Right hindlimb (tissue), 1 donor: ENCODE results near the gene PPP2R5C.
A peak's percentile ranks its signal among the peaks of the same experiment; 100 is the strongest.
"Not testable (repeated sequence)": the region's sequence is repeated elsewhere in the genome, so short reads cannot be mapped to it uniquely, and the experiment has no call there.

Source experiments
- DNase-seq: peaks from one replicate; pipeline ENCODE4 v3.0.0-alpha.2; 2018

Gene PPP2R5C

GRCh38 chr14:101957406-101958234 lies 196.1 kb downstream of the PPP2R5C start:
- no peak for DNase-seq

GRCh38 chr14:101958418-101959180 lies 197.1 kb downstream of the PPP2R5C start:
- DNase-seq: no peak

- no peak for DNase-seq
Observed at GRCh38 chr14:101959277-101959676, 197.8 kb downstream of the PPP2R5C start.

GRCh38 chr14:101960225-101960624 lies 198.7 kb downstream of the PPP2R5C start:
- DNase-seq: no peak

GRCh38 chr14:101961011-101961721 lies 199.7 kb downstream of the PPP2R5C start:
- peak; percentile 80 for DNase-seq

GRCh38 chr14:101961746-101962502 lies 200.4 kb downstream of the PPP2R5C start:
- DNase-seq: no peak

GRCh38 chr14:101962503-101962874 lies 201.0 kb downstream of the PPP2R5C start:
- no peak for DNase-seq

- DNase-seq: no peak
Observed at GRCh38 chr14:101963052-101963451, 201.5 kb downstream of the PPP2R5C start.

GRCh38 chr14:101963656-101964296 lies 202.3 kb downstream of the PPP2R5C start:
- DNase-seq: no peak

- DNase-seq: peak; percentile 97
Observed at GRCh38 chr14:101964297-101965180, 203.0 kb downstream of the PPP2R5C start, which contains the start of gene DYNC1H1. Gene DYNC1H1, plus strand, starts transcription at chr14:101964573. Its CDS starts 119 bp downstream, at chr14:101964692.

- DNase-seq: peak; percentile 73
Observed at GRCh38 chr14:101965181-101965544, 203.7 kb downstream of the PPP2R5C start.

GRCh38 chr14:101965770-101966722 lies 204.5 kb downstream of the PPP2R5C start:
- DNase-seq: no peak

- no peak for DNase-seq
Observed at GRCh38 chr14:101966742-101967141, 205.2 kb downstream of the PPP2R5C start.

- no peak for DNase-seq
Observed at GRCh38 chr14:101968186-101968585, 206.7 kb downstream of the PPP2R5C start.

GRCh38 chr14:101969481-101969880 lies 208.0 kb downstream of the PPP2R5C start:
- DNase-seq: no peak

- DNase-seq: no peak
Observed at GRCh38 chr14:101970830-101971400, 209.4 kb downstream of the PPP2R5C start.

- not testable (repeated sequence) for DNase-seq
Observed at GRCh38 chr14:101971458-101971857, 209.9 kb downstream of the PPP2R5C start.

GRCh38 chr14:101972126-101972866 lies 210.8 kb downstream of the PPP2R5C start:
- DNase-seq: peak; percentile 88

GRCh38 chr14:101973356-101973755 lies 211.8 kb downstream of the PPP2R5C start:
- no peak for DNase-seq
